SK-N-SH treated with all-trans-retinoic acid at 6 μM for 48 hours (cell line): ENCODE results near the gene TRIM2.

ENCODE experiments used
- CSDC2 ChIP-seq: fragments of 250-450 bp; sonication (Bioruptor Pico); IDR thresholded peaks from 2 replicates; pipeline ENCODE4 v1.5.0; 2020; ENCODE audit warnings: mild to moderate bottlenecking, moderate library complexity
- GLIS3 ChIP-seq: fragments of 250-450 bp; sonication (Bioruptor Pico); IDR thresholded peaks from 2 replicates; pipeline ENCODE4 v1.5.0; 2020; ENCODE audit warnings: mild to moderate bottlenecking, moderate library complexity
- OSR1 ChIP-seq: fragments of 250-450 bp; sonication (Bioruptor Pico); IDR thresholded peaks from 2 replicates; pipeline ENCODE4 v1.8.0; 2022; ENCODE audit warnings: moderate library complexity, mild to moderate bottlenecking, inconsistent platforms
- PATZ1 ChIP-seq: fragments of 250-450 bp; sonication (Bioruptor Pico); IDR thresholded peaks from 2 replicates; pipeline ENCODE4 v1.8.0; 2020; ENCODE audit warnings: mild to moderate bottlenecking, moderate library complexity, borderline replicate concordance
- TCF4 ChIP-seq: fragments of 250-450 bp; sonication (Bioruptor Pico); IDR thresholded peaks from 2 replicates; pipeline ENCODE4 v1.8.0; 2021; ENCODE audit warnings: mild to moderate bottlenecking, moderate library complexity, borderline replicate concordance
- ZC3H10 ChIP-seq: fragments of 250-450 bp; sonication (Bioruptor Pico); IDR thresholded peaks from 2 replicates; pipeline ENCODE4 v1.5.1; 2021; ENCODE audit warnings: mild to moderate bottlenecking, moderate library complexity
- ZFP30 ChIP-seq: fragments of 450-650 bp; formaldehyde crosslinking; IDR thresholded peaks from 2 replicates; pipeline ENCODE4 v1.5.0; 2022; ENCODE audit warnings: mild to moderate bottlenecking, moderate library complexity
- ZNF565 ChIP-seq: fragments of 450-650 bp; formaldehyde crosslinking; conservative IDR thresholded peaks from 2 replicates; pipeline ENCODE4 v1.5.0; 2020; ENCODE audit warnings: low read depth, mild to moderate bottlenecking, moderate library complexity
- ZNF8 ChIP-seq: fragments of 450-650 bp; formaldehyde crosslinking; IDR thresholded peaks from 2 replicates; pipeline ENCODE4 v1.5.0; 2020; ENCODE audit warnings: mild to moderate bottlenecking, moderate library complexity
- TF ChIP-seq, protein P1 (sequence below): fragments of 250-450 bp; sonication (Bioruptor Pico); IDR thresholded peaks from 2 replicates; pipeline ENCODE4 v1.5.1; 2020; ENCODE audit warnings: low read depth, mild to moderate bottlenecking, moderate library complexity
- TF ChIP-seq, protein P2 (sequence below): fragments of 250-450 bp; sonication (Bioruptor Pico); IDR thresholded peaks from 2 replicates; pipeline ENCODE4 v1.5.1; 2021; ENCODE audit warnings: mild to moderate bottlenecking, moderate library complexity

DNA sequence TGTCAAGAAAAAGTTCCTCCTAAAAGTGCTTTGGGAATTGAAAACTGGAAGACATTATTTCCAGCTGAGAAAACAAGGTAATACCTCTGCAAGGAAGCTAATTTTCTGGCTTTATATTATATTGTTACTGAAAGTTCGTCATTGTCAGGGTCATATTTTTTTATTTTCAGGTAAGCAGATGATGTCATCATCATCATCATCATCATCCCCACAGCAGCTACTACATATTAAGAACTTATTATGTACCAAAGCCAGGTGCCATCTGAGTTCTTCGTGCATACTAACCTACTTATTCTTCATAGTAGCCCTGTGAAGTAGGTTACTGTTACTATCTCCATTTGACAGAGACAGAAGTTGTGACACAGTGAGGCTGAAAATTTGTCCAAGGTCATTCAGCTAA, 87.3 kb downstream of the TRIM2 start:
- no peak for TF ChIP-seq PATZ1
- no peak for TF ChIP-seq TCF4 (CRISPR knock-in tag)
- TF ChIP-seq ZNF565 (CRISPR knock-in tag) = no peak
- no peak for TF ChIP-seq ZFP30 (CRISPR knock-in tag)
- TF ChIP-seq, protein P1, sequence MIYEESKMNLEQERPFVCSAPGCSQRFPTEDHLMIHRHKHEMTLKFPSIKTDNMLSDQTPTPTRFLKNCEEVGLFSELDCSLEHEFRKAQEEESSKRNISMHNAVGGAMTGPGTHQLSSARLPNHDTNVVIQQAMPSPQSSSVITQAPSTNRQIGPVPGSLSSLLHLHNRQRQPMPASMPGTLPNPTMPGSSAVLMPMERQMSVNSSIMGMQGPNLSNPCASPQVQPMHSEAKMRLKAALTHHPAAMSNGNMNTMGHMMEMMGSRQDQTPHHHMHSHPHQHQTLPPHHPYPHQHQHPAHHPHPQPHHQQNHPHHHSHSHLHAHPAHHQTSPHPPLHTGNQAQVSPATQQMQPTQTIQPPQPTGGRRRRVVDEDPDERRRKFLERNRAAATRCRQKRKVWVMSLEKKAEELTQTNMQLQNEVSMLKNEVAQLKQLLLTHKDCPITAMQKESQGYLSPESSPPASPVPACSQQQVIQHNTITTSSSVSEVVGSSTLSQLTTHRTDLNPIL (CRISPR knock-in tag) = no peak
- TF ChIP-seq CSDC2 (CRISPR knock-in tag) = no peak
- no peak for TF ChIP-seq ZNF8 (CRISPR knock-in tag)
- no peak for TF ChIP-seq ZC3H10 (CRISPR knock-in tag)
- TF ChIP-seq, protein P2, sequence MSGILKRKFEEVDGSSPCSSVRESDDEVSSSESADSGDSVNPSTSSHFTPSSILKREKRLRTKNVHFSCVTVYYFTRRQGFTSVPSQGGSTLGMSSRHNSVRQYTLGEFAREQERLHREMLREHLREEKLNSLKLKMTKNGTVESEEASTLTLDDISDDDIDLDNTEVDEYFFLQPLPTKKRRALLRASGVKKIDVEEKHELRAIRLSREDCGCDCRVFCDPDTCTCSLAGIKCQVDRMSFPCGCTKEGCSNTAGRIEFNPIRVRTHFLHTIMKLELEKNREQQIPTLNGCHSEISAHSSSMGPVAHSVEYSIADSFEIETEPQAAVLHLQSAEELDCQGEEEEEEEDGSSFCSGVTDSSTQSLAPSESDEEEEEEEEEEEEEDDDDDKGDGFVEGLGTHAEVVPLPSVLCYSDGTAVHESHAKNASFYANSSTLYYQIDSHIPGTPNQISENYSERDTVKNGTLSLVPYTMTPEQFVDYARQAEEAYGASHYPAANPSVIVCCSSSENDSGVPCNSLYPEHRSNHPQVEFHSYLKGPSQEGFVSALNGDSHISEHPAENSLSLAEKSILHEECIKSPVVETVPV = no peak
- TF ChIP-seq GLIS3 (CRISPR knock-in tag) = no peak
- TF ChIP-seq OSR1 (CRISPR knock-in tag) = no peak
